Activated CD4-positive, alpha-beta T cell treated with anti-CD3 and anti-CD28 coated beads, Interleukin-2, Interleukin-4, amounts not matched to agents 100 ng/mL and 50 ng/mL, durations not matched to agents 16 hours and 8 hours (primary cell): ENCODE measurements around the gene CEBPG.

ENCODE experiments used
- DNase-seq: peaks from one replicate; pipeline ENCODE4 v3.0.0-alpha.2; 2020; ENCODE audit warnings: low spot score

CEBPG gene

DNA sequence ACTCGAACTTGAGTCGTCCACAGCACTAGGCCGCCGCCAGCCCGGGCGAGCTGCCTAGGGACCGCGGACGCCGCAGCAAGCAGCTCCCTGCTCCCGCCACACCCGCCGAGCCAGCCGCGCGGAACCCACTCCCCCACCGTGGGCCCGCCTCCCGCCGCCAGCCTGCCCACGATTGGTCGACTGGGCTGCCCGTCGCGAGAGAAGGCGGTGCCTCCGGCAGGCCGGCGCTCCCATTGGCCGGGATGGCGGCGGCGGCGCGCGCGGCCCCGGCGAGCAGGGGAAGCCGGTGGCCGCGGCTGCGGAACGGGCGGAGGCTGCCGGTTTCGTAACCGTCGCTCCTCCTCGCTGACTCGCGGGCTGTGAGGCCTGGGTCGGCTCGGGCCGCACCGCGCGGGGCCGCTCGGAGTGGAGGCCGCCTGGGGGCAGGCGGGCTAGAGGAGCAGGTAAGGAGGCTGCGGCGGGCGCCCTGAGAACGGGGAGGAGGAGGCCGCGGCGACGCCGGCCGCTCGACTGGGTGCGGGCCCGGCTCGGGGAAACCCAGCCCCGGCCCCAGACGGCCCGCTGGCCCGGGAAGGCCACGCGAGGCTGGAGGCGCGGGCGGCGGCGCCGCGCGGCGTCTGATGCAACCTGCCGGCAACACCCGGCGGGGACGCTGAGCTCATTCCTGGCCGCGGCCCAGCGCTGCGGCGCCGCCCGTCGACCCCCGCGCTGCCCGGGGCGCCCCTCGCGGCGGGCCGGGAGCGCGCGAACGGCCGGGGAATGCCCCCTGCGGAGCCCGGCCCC lies at the start of gene CEBPG:
Gene CEBPG, plus strand, starts transcription at position 257 of the 783 bp plus-strand sequence. CDS start 5,531 bp downstream, outside the sequence.
- peak; percentile 93 for DNase-seq

DNA sequence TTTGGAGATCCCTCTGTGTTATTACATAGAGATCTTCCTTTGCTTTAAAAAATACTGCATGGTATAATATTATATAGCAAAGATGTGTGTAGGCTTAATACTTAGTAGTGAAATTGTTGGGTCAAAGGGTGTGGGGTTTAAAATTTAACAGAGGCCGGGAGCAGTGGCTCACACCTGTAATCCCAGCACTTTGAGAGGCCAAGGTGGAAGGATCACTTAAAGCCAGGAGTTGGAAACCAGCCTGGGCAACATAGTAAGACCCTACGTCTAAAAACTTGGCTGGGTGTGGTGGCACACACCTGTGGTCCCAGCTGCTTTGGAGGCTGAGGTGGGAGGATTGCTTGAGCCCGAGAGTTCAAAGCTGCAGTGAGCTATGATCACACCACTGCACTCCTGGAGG lies 48.9 kb upstream of the CEBPG start:
- DNase-seq, result no peak

DNA sequence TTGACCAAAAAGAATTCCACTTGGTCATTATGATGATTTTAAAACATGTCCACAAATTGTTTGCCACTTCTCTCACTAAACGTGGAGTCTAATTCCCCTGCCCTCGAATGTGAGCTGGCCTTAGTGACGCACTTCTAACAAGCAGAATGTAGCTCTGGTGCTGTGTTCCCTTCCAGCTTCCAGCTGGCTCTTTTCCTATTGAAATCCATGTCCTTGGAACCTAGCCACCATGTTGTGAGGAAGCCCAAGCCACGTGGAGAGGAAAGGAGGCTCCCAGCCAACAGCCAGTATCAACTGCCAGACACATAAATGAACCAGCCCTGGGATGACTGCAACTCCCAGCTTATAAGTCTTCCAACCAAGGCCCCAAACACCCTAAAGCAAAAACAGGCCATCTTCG lies 47.6 kb upstream of the CEBPG start:
- no peak for DNase-seq

DNA sequence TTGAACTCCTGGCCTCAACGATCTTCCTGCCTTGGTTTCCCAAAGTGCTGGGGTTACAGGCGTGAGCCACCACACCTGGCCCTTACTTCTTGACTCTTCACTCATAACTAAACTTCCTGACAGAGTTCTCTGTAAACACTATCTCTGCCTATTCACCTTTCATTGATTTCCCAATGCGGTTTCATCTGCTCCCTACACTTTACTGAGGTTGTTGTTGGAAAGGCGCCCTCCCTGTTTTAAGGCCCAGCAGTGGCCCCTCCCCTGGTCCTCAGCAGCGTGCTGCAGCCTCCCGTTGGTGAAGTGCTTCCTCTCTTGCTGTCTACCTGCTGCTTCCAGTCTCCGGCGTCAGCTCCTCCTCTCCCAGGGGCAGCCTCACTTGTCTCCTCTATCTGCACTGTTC lies 44.4 kb upstream of the CEBPG start:
- DNase-seq, result no peak

DNA sequence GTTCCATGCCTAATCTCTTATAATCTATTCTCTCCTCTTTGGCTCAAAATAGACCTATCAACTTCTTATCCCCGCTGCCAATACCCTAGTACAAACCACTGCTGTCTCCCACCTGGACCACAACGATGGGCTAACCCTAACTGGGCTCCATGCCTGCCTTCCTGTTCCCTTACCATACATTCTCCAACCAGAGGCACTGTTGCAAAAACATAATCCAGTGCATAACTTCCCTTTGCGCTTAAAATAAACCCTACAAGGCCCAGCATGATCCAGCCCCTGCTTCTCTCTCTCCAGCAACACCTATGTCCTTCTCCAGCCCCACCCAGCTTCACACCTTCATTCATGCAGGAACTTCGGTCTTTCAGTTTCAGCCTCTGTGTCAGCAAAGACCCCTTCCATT lies 43.8 kb upstream of the CEBPG start:
- no peak for DNase-seq

DNA sequence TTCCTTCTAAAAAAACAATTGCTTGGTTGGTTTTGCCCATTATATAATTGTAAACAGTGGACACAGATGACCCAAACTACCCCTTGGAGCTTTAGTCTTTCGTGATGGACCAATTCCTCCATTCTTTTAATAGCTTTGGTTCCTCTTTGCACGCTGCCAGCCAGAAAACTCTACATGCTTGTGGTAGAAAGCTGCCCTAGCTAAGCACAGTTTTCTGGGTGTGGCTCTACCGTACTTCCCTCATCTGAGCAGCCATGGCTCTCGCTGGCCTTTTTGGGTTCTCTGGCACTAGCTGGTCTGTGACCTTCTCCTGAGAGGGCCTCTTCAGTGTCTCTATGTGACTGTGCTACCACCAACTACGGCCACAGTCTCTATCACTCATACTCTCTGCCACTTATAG lies 41.3 kb upstream of the CEBPG start:
- DNase-seq, result no peak

DNA sequence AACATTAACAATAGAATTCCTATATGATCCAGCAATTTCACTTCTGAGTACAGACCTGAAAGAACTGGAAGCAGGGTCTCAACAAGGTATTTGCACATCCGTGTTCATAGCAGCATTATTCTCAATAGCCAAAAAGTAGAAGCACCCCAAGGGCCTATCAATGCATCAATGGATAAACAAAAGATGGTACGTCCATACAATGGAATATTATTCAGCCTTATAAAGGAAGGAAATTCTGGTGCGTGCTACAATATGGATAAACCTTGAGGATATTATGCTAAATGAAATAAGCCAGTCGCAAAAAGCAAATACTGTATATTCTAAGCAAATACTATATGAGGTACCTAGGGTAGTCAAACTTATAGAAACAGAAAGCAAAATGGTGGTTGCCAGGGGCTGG lies 40.4 kb upstream of the CEBPG start:
- DNase-seq, result no peak

DNA sequence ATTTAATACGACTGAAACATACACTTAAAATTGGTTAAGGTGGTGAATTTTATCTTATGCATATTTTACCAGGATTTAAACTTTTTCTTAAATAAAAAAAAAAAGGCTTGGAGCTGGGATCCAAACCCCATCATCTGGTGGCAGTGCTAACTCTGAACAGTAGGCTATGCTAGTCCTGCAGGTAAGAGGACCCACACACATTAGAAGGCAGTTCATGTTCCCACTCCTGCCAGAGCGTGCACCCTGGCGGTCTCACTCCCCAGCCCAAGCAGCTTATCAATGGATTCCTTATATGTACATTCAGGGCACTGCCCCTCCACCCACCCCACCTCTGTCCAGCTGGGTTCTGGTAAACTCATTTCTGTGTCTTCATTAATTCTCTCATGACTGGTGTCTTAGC lies 39.9 kb upstream of the CEBPG start:
- DNase-seq, result no peak

DNA sequence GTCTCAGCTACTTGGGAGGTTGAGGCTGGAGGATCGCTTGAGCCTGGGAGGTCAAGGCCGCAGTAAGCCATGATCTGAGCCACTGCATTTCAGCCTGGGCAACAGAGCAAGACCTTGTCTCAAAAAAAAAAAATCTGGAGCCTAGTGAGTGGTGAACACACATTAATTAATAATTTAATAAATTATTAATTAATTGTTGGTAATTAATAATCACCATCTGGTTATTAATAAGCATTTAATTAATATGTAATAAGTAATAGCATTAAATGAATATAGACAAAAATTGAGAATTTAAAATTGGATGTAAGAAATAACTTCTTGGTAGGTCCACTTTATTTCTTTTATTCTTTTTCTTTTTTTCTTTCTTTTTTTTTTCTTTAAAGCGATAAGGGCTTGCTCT lies 39.2 kb upstream of the CEBPG start:
- no peak for DNase-seq

DNA sequence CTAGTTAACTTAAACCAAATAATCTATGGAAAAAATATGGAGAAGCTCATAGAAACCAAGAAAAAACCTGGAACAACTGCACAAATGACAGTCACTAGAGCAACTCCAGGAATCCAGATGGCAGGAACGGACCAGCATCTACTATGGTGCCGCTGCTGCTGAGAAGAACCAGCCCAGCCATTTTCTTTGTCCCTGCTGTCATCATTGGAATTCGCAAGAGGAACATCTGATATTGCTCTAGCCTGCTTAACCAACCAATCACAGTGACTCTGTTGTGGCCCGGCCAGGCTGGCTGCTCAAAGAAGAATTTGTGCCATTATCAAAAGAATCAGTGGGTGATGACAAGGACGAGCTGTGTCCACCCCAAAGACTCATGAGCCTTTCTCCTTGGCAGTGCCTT lies 38.1 kb upstream of the CEBPG start:
- no peak for DNase-seq

DNA sequence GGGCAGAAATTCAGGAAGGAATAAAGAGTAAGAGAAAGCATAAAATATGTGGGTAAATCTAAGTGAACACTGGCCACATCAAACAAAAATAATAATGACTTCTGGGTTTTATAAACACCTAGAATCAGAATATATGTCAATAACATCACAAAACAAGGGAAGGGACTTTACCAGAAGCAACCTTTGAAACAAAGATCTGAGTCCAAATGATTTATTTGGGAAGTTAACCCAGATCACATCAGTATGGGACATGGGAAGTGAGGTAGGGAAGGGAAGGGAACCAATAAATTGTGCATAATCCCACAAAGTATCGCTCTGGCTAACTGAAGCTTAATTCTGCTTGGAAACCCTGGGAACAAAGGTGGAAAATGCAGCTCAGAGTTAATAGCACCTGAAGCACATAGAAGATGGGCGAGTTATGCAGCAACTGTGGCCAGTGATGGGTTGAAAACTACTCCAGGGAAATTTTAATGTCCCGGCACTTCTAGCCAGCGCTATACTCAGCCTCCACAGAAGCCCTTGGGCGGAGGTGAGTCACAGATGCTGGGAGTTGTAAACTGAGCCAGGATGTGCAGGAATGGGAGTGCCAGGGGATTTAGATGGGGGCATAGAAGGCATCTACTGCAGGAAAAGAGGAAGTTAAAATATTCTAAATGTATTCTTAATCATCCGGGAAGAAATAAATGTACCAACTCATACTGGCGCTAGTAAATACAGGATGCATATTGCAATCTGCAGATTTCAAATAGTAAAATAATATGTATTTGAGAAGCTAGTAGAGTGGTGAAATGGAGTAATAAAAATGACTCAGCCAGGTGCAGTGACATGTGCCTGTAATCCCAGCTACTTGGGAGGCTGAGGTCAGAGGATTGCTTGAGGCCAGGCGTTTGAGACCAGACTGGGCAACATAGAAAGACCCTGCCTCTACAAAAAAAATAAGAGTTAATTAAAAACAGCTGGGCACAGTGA lies 34.2 kb upstream of the CEBPG start:
- no peak for DNase-seq

DNA sequence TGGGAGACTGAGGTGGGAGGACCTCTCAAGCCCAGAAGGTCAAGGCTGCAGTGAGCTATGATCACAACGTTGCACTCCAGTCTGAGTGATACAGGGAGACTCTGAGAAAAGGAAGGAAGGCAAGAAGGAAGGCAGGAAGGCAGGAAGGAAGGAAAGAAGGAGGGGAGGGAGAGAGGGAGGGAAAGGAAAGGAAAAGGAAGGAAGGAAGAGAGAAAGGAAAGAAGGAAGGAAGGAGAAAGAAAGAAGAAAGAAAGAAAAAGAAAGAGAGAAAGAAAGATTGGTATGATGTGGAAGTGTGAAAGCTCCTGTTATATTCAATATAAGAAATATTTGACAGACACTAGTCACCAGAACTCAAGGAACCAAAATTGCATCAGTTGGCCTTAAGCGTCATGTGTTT lies 32.5 kb upstream of the CEBPG start:
- no peak for DNase-seq

DNA sequence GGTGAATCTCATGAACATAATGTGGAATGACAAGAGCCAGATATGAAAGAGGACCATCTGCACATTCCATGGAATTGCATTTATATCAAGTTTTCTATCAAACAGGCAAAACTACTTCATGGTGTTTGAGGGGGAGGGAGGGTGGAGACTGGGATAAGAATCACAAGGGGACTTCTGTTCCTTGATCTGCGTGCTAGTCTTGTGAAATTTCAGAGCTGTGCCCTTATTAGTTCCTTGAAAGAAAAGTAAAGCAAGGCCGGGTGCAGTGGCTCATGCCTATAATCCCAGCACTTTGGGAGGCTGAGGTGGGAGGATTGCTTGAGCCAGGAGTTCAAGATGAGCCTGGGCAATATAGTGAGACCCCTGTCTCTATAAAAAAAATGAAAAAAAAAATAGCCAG lies 30.2 kb upstream of the CEBPG start:
- DNase-seq, result no peak

DNA sequence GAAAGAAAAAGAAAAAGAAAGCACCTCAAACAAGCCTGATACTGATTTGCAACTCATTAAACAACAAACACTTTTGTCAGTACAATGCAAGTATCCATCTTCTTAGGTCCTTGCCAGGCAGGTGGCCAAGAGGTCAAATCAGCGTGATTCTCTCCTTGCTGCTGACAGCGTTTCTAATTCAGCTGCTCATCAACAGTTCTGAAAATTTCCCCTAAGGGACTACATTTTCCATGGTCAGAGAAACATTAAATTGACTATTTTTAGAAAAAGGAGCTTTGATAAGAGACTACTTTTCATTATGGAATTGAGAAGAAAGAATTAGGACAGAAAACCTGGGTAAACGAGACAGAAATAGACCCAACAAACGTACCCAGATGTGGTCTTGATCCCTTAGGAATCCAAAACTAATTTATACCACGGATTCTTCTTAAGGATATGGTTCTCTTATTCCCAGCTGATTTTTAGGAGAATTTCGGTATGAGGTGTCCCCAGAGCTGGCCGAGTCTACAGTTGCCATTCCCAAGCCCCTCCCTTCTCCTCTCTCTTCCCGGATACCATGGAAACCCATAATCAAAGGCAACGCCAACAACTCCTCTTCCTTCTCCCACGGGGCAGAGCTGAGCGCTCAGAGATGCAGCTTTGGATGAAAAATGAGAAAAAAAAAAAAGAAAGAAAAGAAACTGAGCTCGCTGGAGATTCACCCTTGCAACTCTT lies 29.5 kb upstream of the CEBPG start:
- DNase-seq, result no peak

DNA sequence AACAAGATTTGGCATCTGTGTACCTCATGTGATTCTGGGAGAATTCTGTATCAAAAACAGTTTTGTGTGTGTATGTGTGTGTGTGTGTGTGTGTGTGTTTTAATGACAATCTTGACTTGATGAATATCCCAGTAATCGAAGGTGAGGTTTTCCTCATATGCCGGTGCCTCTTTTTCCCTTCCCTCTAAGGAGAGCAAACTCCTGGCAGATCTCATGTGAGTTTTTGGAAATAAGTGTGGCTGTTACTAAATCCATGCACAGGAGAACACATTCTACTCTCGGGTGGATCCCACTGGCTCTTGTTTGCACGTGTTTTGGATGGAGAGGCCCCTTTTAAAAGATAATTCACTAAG lies 29.0 kb upstream of the CEBPG start:
- no peak for DNase-seq

DNA sequence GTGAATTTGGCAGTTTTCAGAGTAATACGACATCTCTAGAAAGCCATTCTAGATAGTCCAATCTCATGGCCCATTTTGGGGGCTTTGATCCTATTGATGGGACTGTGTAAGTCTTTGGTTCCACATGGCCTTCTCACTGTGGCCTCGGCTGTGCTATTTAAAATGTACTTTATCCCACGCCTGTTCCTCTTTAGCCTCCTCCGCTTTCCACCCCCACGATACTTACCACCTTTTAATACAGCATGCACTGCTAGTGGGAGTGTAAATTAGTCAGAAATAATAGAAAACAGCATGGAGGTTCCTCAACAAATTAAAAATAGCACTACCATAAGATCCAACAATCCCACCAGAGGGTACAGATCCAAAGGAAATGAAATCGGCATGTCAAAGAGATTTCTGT lies 28.3 kb upstream of the CEBPG start:
- no peak for DNase-seq

DNA sequence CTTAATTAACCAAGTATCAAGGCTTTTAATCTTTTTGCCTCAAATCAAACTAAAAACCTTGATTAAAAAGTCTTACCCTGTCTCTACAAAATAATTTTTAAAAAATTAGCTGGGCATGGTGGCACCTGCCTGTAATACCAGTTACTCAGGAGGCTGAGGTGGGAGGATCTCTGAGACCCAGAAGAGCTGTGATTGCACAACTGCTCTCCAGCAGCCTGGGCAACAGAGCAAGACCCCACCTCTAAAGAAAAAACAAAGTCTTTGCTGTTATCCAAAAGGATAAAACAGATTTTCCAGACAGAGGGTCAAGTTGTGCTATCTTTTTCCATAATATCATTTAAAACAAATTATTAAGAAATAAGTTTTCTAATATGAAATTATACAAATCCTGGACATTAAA lies 26.8 kb upstream of the CEBPG start:
- DNase-seq, result no peak

DNA sequence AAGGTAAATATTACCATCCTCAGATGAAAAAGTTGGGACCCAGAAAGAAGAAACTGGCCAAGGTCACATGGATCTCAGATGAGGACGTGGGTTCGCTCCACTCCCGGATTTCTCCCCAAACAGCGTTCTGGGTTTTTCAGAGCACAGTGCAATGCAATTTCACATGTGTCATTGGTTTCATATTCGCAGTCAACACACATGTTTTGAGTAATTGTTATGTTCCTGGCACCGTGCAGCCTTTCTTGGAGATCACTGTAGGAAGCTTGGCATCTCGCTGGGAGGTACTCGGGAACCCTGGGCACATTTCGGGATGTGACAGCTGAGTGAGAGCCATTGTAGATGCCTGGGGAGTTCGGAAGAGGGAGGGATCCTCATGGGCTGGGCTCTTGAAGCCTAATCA lies 26.2 kb upstream of the CEBPG start:
- DNase-seq, result no peak

DNA sequence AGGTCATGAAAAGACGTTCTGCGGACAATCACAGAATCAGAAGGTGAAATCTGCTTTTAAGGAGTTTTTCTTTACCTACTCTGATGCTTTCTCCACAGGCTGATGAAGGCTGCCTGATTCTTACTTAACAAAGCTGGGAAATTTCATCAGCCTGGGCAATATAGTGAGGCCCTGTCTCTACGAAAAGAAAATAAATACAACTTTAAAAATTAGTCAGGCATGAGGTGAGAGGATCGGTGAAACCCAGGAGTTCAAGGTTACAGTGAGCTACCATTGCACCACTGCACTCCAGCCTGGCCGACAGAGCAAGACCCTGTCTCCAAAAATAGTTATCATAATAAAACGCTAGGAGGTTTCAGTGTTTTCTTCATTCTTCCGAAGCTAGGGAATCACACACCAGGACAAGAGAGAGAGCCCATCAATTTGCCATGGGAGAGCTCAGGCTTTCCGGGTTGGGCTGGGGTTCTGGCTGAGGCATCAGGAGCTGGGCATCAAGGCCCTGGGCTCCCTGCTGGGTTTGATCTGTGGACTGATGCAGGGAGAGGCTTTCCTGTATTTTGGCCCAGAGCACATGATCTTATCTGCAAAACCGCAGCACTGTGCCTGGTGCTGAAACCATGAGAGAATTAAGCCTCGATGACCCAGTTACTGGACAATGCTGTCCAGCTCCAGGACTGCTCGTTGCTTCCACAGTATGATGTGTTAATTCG lies 25.1 kb upstream of the CEBPG start:
- DNase-seq, result no peak

DNA sequence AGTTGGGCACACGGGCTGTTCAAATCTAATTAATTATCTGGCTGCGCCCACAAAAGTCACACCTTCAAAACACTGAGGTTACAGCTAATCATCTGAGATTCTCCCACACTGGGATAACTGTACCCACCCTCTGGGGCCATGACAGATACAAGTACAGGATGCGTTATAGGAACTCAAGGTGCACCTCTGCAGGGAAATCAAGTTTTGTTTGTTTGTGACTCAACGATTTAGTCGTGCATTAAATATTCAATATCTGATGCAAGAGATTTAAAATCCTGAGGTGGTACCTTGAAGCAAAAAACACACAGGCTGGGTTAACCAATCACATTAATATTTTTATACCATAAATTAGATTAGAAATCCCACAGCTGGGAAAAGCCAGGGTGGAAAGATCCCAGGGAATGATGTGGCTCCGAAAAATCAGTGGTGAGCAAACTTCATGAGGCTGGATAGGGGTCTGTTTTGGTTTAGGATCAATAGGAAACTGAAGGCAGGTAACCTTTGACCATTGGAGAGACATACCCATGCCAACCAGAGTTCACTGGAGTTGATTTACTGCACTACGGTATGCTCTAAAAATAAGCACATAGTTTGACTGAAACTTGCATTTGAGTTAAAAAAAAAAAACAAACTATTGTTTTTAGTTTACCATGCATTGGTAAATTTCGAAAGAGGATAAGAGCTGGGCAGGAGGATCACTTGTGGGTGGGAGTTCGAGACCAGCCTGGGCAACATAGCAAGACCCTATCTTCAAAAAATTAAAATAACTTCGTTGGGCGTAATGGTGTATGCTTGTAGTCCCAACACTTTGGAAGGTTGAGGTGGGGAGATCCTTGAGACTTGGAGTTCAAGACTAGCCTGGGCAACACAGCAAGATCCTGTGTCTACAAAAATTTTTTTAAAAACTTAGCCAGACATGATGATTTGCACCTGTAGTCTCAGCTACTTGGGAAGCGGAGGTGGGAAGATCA lies 23.9 kb upstream of the CEBPG start:
- DNase-seq, result no peak
